ENCODE measurements around the gene MYO5B. TPM values are rescaled to one million over a fixed set of nuclear protein-coding genes. Genes with fewer than 3 reads are reported as not detected.

The MYO5B gene
- total and polyA plus RNA-seq, 2 of the 4 experiments (the other 2 are of a cell fraction) = 0.24 to 0.54 TPM

- no peak overlapping the region for H4K8ac ChIP-seq (ENCODE audit: low read depth in 2 of 2, low read length in 2 of 2)
- no peak overlapping the region for H2AFZ ChIP-seq (replicated peaks; ENCODE audit: low read length, poor library complexity)
- no peaks in the 10 kb centered on the region for H4K20me1 ChIP-seq (ENCODE audit: insufficient read depth, low read length)
- H3K18ac ChIP-seq (ENCODE audit: low read depth, low read length) = no peak overlapping the region
- no peak overlapping the region for H3K23ac ChIP-seq (ENCODE audit: low read depth, low read length)
- H2AK9ac ChIP-seq (replicated peaks; ENCODE audit: low read depth, low read length, poor library complexity) = no peak overlapping the region
- no peak overlapping the region for H2BK120ac ChIP-seq (ENCODE audit: low read depth, low read length)
- H3K56ac ChIP-seq (ENCODE audit: extremely low read depth, insufficient read depth, low read length) = no peak overlapping the region
- no peaks in the 10 kb centered on the region for H3K9me3 ChIP-seq (ENCODE audit: control insufficient read depth, insufficient read depth, low read length)
- dilution Hi-C loops (cut with HindIII; ENCODE audit: low sequenced_read_pairs, unreplicated experiment) = no loop called here
- no peak overlapping the region for H3K27ac ChIP-seq (ENCODE audit: insufficient read depth, low read length)
- no peak overlapping the region for H3K4me3 ChIP-seq (ENCODE audit: insufficient read depth, low read depth, low read length)
- no peak overlapping the region for H4K91ac ChIP-seq (ENCODE audit: insufficient read depth, low read depth, low read length)
- no peak overlapping the region for H3K9ac ChIP-seq (ENCODE audit: low read depth, low read length)
- no peaks in the 10 kb centered on the region for H3K36me3 ChIP-seq (ENCODE audit: control insufficient read depth, insufficient read depth, low read length)
- H3K4me2 ChIP-seq (ENCODE audit: low read depth, low read length) = no peak overlapping the region
- no peaks in the 10 kb centered on the region for H3K9me1 ChIP-seq (ENCODE audit: insufficient read depth, low read length)
- WGBS, 2 experiments (ENCODE audit: extremely low coverage in 2 of 2, insufficient read length in 1 of 2) = 0% methylated on average over 1 of the region's 1 CpG; no CpG with 5 or more reads in 1 of the 2 experiments
- CTCF ChIA-PET = no interaction called here
- BruUV-seq (replicated peaks) = no TSS peak
- POLR2A ChIA-PET (ENCODE audit: unreplicated experiment) = no interaction called here
- no peaks in the 10 kb centered on the region for H3K79me1 ChIP-seq (ENCODE audit: low read depth in 1 of 2, low read length in 2 of 2)
- no peak overlapping the region for H2AK5ac ChIP-seq (ENCODE audit: low read depth, low read length)
- H2BK15ac ChIP-seq (ENCODE audit: low read depth, low read length) = no peak overlapping the region
- H3K4ac ChIP-seq (ENCODE audit: low read depth, low read length) = no peak overlapping the region
- no peak overlapping the region for H2BK5ac ChIP-seq (ENCODE audit: low read depth, low read length, poor library complexity, severe bottlenecking)
- H4K5ac ChIP-seq (ENCODE audit: low read depth, low read length) = no peak overlapping the region
- DNase-seq (no peak), ATAC-seq (ENCODE audit: low read depth) (no peak)
- no peak overlapping the region for H3K14ac ChIP-seq (replicated peaks; ENCODE audit: low read depth, low read length)
- in situ Hi-C loops (cut with MboI; ENCODE audit: low sequenced_read_pairs) = no loop called here
- no peak overlapping the region for H2BK20ac ChIP-seq (ENCODE audit: low read depth, low read length)
- peaks cover 1% of the 10 kb centered on the region; the same call in 1 of the 2 replicates for H3K27me3 ChIP-seq (ENCODE audit: control insufficient read depth, insufficient read depth, low read length)
- intact Hi-C loops (cut with micrococcal nuclease) = no loop called here
- no peaks in the 10 kb centered on the region for H3K4me1 ChIP-seq (ENCODE audit: control insufficient read depth, insufficient read depth, low read length)
- TF ChIP-seq FOS (IDR thresholded peaks at IDR 0.05; ENCODE audit: low read depth, low read length) (no peak), MAZ (IDR thresholded peaks at IDR 0.05; ENCODE audit: borderline replicate concordance, low read depth, low read length) (no peak), RFX5 (IDR thresholded peaks at IDR 0.05; ENCODE audit: low read depth, low read length) (no peak), BHLHE40 (IDR thresholded peaks at IDR 0.05; ENCODE audit: low read depth, low read length) (no peak), POLR2A (IDR thresholded peaks at IDR 0.05; ENCODE audit: low read depth, low read length) (no peak), USF2 (IDR thresholded peaks at IDR 0.05; ENCODE audit: low read depth, low read length) (no peak), NFE2L2 (IDR thresholded peaks at IDR 0.05; ENCODE audit: low read depth, low read length) (no peak), CTCF (conservative IDR thresholded peaks at IDR 0.05; ENCODE audit: low read depth, low read length) (no peak), RCOR1 (IDR thresholded peaks at IDR 0.05; ENCODE audit: insufficient replicate concordance, low read length) (no peak), SMC3 (IDR thresholded peaks at IDR 0.05; ENCODE audit: low read depth, low read length) (no peak), CHD1 (IDR thresholded peaks at IDR 0.05; ENCODE audit: low read depth, low read length) (no peak), CEBPB (IDR thresholded peaks at IDR 0.05; ENCODE audit: low read depth, low read length) (no peak), RAD21 (IDR thresholded peaks at IDR 0.05; ENCODE audit: low read length) (no peak), MXI1 (IDR thresholded peaks at IDR 0.05; ENCODE audit: borderline replicate concordance, low read depth, low read length) (no peak), MAFK (IDR thresholded peaks at IDR 0.05; ENCODE audit: low read depth, low read length) (no peak)
- TF ChIP-seq, protein P1, sequence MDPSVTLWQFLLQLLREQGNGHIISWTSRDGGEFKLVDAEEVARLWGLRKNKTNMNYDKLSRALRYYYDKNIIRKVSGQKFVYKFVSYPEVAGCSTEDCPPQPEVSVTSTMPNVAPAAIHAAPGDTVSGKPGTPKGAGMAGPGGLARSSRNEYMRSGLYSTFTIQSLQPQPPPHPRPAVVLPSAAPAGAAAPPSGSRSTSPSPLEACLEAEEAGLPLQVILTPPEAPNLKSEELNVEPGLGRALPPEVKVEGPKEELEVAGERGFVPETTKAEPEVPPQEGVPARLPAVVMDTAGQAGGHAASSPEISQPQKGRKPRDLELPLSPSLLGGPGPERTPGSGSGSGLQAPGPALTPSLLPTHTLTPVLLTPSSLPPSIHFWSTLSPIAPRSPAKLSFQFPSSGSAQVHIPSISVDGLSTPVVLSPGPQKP (IDR thresholded peaks at IDR 0.05; ENCODE audit: borderline replicate concordance, low read depth, low read length) = no peak
These were observed 223.5 kb downstream of the MYO5B start for GRCh38 chr18:49971462-49971861.

Data from IMR-90 (cell line).